HepG2 (cell line): ENCODE results near the gene OR2T2. TPM values are rescaled to one million over a fixed set of nuclear protein-coding genes. Genes with fewer than 3 reads are reported as not detected.
A peak's percentile ranks its signal among the peaks of the same experiment; 100 is the strongest.
"Not testable (repeated sequence)": the region's sequence is repeated elsewhere in the genome, so short reads cannot be mapped to it uniquely, and the experiment has no call there.

Source experiments
- ATAC-seq: fragments of 200-7000 bp; cut with Tn5 transposase; 3 replicates; pipeline ENCODE4 v1.9.1; 2020; ENCODE audit warnings: mild to moderate bottlenecking, moderate library complexity
- BruUV-seq: library from RNA; stranded (reverse); fragments of 400-500 nt; replicated peaks from 2 replicates; lab custom pipeline; 2021; lab: Mats Ljungman, UMichigan
- CTCF ChIA-PET: fragments of 300-600 bp; formaldehyde crosslinking; extraction: SDS; loops from one replicate; lab custom pipeline; 2021; ENCODE audit warnings: low total read pairs, inconsistent platforms, low intra/inter-chr PET ratio; lab: Yijun Ruan, JAX
- POLR2A ChIA-PET: fragments of 350-600 bp; sonication (Branson Sonifier 250); formaldehyde crosslinking; loops from one replicate; lab custom pipeline; 2020; ENCODE audit warnings: antibody characterized with exemption, inconsistent platforms; lab: Yijun Ruan, JAX
- DNase-seq: peaks from one replicate; pipeline ENCODE4 v3.0.0-alpha.2; 2015; ENCODE audit warnings: low spot score
- FAIRE-seq: peaks from 3 replicates; lab custom pipeline; 2011; peaks lifted over from hg19 to GRCh38; lab: Jason Lieb, UNC
- H2AFZ ChIP-seq: one replicate; pipeline ENCODE4 v1.6.1; 2011; ENCODE audit warnings: low read length, inconsistent platforms
- H3K27ac ChIP-seq: fragments of 300-600 bp; 3 replicates; pipeline ENCODE4 v1.8.0; 2011; ENCODE audit warnings: mixed run types, mild to moderate bottlenecking, mixed read lengths, low read length, inconsistent platforms; ENCODE audit not compliant: insufficient read depth; ENCODE audit errors: extremely low read length
- H3K27me3 ChIP-seq, 2 experiments: fragments of 200-600 bp in 1 of 2; 2 replicates in 1 of 2; 3 replicates in 1 of 2; pipeline versions ENCODE4 v1.6.0 to v1.8.0; 2011; ENCODE audit warnings: low read length in 2 of 2, mild to moderate bottlenecking in 2 of 2, moderate library complexity in 2 of 2, inconsistent platforms in 1 of 2; ENCODE audit not compliant: insufficient read depth in 2 of 2, control insufficient read depth in 1 of 2
- H3K36me3 ChIP-seq, 2 experiments: fragments of 200-600 bp in 1 of 2; replicated peaks in 1 of 2; 2 replicates in 1 of 2; 3 replicates in 1 of 2; pipeline versions ENCODE4 v1.5.1 to v1.8.0; 2011; ENCODE audit warnings: low read length in 2 of 2, inconsistent platforms in 1 of 2; ENCODE audit not compliant: insufficient read depth in 2 of 2, control insufficient read depth in 1 of 2
- H3K4me1 ChIP-seq: 2 replicates; pipeline ENCODE4 v1.5.1; 2012; ENCODE audit warnings: low read length, inconsistent platforms; ENCODE audit not compliant: insufficient read depth
- H3K4me2 ChIP-seq: 2 replicates; pipeline ENCODE4 v1.6.0; 2011; ENCODE audit warnings: low read depth, low read length, inconsistent platforms
- H3K4me3 ChIP-seq, 3 experiments: fragments of 200-600 bp in 1 of 3; sonication (generic), shearing (Covaris generic) in 1 of 3; replicated peaks in 1 of 3; 2 replicates each; pipeline ENCODE4 v1.5.1; 2011 to 2016; ENCODE audit warnings: low read length in 3 of 3, inconsistent platforms in 2 of 3, low read depth in 2 of 3, mild to moderate bottlenecking in 2 of 3, control low read depth in 1 of 3, mixed read lengths in 1 of 3; ENCODE audit not compliant: insufficient read depth in 1 of 3
- H3K79me2 ChIP-seq: one replicate; pipeline ENCODE4 v1.6.1; 2011; ENCODE audit warnings: low read length, inconsistent platforms; ENCODE audit not compliant: insufficient read depth
- H3K9ac ChIP-seq: 2 replicates; pipeline ENCODE4 v1.6.0; 2011; ENCODE audit warnings: mild to moderate bottlenecking, low read depth, low read length, inconsistent platforms; ENCODE audit not compliant: insufficient read depth
- H3K9me3 ChIP-seq: 2 replicates; pipeline ENCODE4 v1.5.1; 2012; ENCODE audit warnings: mild to moderate bottlenecking, low read length
- H4K20me1 ChIP-seq: 2 replicates; pipeline ENCODE4 v1.6.0; 2011; ENCODE audit warnings: inconsistent platforms, mild to moderate bottlenecking, low read length, moderate library complexity; ENCODE audit not compliant: insufficient read depth
- ARID2 ChIP-seq: sonication (generic); formaldehyde crosslinking; IDR thresholded peaks from 2 replicates; pipeline ENCODE4 v1.8.1; 2022; ENCODE audit warnings: mild to moderate bottlenecking, missing genetic modification reagents, borderline replicate concordance
- CBFB ChIP-seq: sonication (generic); formaldehyde crosslinking; IDR thresholded peaks from 2 replicates; pipeline ENCODE4 v1.4.0; 2020; ENCODE audit warnings: missing genetic modification reagents
- HDAC1 ChIP-seq: sonication (generic); formaldehyde crosslinking; IDR thresholded peaks from 2 replicates; pipeline ENCODE4 v1.5.1; 2020; ENCODE audit warnings: mild to moderate bottlenecking, missing genetic modification reagents
- MAFF ChIP-seq: IDR thresholded peaks from 2 replicates; pipeline ENCODE4 v1.6.1; 2011; ENCODE audit warnings: low read depth, low read length, improper control_type of control experiment
- MAFK ChIP-seq, 2 experiments: IDR thresholded peaks in 1 of 2; conservative IDR thresholded peaks in 1 of 2; 2 replicates each; pipeline ENCODE4 v1.6.1; 2011; ENCODE audit warnings: improper control_type of control experiment in 2 of 2, low read length in 2 of 2
- ZNF547 ChIP-seq: sonication (generic); formaldehyde crosslinking; IDR thresholded peaks from 2 replicates; pipeline ENCODE4 v1.5.1; 2020; ENCODE audit warnings: mild to moderate bottlenecking, missing genetic modification reagents
- WGBS: methylation state at CpG from one replicate; pipeline ENCODE4 v1.1.6; 2017; ENCODE audit warnings: low lambda C conversion rate; 5-methylcytosine and 5-hydroxymethylcytosine counted together
- in situ Hi-C: cut with HindIII; loops from 2 replicates; pipeline ENCODE4 v1.10.0; 2017; ENCODE audit warnings: low pct_unique_long_range_greater_than_20kb; ENCODE audit not compliant: extremely low pct_ligation_motif_present
- intact Hi-C: fragments of 100-400 bp; cut with micrococcal nuclease; formaldehyde crosslinking; loops from one replicate; pipeline ENCODE4 v1.10.0; 2022; ENCODE audit not compliant: unreplicated experiment
- polyA plus RNA-seq, 8 experiments: library from polyadenylated mRNA; depleted of rRNA in 3 of 8; stranded (reverse) in 7 of 8; unstranded in 1 of 8; fragments of >200 nt; fragmentation: Illumina TruSeq in 4 of 8; extraction: Trizol in 4 of 8; gene quantifications; 2 replicates each; pipeline versions ENCODE4 v1.2.1 to v1.2.3, GENCODE V29; 2011 to 2016; ENCODE audit warnings: low read depth in 4 of 8, missing spikeins in 1 of 8, mixed read lengths in 1 of 8; ENCODE audit not compliant: insufficient read depth in 1 of 8
- total RNA-seq, 5 experiments: library from RNA; depleted of rRNA; stranded (reverse); fragments of >200 nt; fragmentation: Illumina TruSeq; extraction: Trizol; gene quantifications; 2 replicates each; pipeline ENCODE4 v1.2.3, GENCODE V29; 2016; ENCODE audit warnings: low read depth in 1 of 5
- TF ChIP-seq, protein P1 (sequence below): sonication (generic); formaldehyde crosslinking; IDR thresholded peaks from 2 replicates; pipeline ENCODE4 v1.4.0; 2020; ENCODE audit warnings: missing genetic modification reagents
- TF ChIP-seq, protein P2 (sequence below): sonication (generic); formaldehyde crosslinking; IDR thresholded peaks from 2 replicates; pipeline ENCODE4 v1.4.0; 2020; ENCODE audit warnings: missing genetic modification reagents, borderline replicate concordance
- TF ChIP-seq, protein P3 (sequence below): sonication (generic); formaldehyde crosslinking; IDR thresholded peaks from 2 replicates; pipeline ENCODE4 v1.4.0; 2020; ENCODE audit warnings: missing genetic modification reagents

Gene OR2T2
- total and polyA plus RNA-seq, 2 of the 13 experiments (the other 11 are each of a cell fraction or from before 2014, with no cell fraction given): not detected

DNA sequence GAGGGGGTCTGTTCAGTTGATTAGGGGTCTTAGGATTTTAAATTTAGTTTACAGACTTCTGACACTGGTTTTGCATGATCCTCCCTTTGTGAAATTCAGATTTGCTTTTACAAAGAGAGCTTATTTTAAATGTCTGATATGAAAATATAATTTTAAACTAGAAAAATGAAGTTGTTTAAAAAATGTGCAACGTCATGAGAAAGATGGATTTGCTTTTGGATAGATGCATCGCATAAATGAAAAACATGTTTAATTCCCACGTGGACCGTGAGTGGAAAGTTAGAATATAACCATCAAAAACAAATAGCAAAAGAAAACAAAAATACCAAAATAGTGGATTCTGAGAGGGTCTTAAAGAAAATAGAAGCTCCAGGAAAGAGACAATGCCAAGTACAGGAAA, 25.7 kb downstream of the OR2T2 start:
- H3K4me2 ChIP-seq: no peak overlapping the region
- H4K20me1 ChIP-seq: no peaks in the 10 kb centered on the region
- no peak overlapping the region for H3K27ac ChIP-seq
- no peaks in the 10 kb centered on the region for H3K4me1 ChIP-seq
- ChIA-PET POLR2A (no interaction called here), CTCF (no interaction called here)
- DNase-seq: no peak
- 25% methylated on average over 4 of the region's 4 CpGs for WGBS
- H3K36me3 ChIP-seq: no peaks in the 10 kb centered on the region
- H3K4me3 ChIP-seq: no peak overlapping the region
- H3K79me2 ChIP-seq: no peaks in the 10 kb centered on the region
- no peak overlapping the region for H2AFZ ChIP-seq
- ATAC-seq: no peak
- intact Hi-C loops: no loop called here
- no peaks in the 10 kb centered on the region for H3K27me3 ChIP-seq
- FAIRE-seq: no peak
- TF ChIP-seq, protein P1, sequence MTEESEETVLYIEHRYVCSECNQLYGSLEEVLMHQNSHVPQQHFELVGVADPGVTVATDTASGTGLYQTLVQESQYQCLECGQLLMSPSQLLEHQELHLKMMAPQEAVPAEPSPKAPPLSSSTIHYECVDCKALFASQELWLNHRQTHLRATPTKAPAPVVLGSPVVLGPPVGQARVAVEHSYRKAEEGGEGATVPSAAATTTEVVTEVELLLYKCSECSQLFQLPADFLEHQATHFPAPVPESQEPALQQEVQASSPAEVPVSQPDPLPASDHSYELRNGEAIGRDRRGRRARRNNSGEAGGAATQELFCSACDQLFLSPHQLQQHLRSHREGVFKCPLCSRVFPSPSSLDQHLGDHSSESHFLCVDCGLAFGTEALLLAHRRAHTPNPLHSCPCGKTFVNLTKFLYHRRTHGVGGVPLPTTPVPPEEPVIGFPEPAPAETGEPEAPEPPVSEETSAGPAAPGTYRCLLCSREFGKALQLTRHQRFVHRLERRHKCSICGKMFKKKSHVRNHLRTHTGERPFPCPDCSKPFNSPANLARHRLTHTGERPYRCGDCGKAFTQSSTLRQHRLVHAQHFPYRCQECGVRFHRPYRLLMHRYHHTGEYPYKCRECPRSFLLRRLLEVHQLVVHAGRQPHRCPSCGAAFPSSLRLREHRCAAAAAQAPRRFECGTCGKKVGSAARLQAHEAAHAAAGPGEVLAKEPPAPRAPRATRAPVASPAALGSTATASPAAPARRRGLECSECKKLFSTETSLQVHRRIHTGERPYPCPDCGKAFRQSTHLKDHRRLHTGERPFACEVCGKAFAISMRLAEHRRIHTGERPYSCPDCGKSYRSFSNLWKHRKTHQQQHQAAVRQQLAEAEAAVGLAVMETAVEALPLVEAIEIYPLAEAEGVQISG (CRISPR knock-in tag): no peak
- TF ChIP-seq, protein P2, sequence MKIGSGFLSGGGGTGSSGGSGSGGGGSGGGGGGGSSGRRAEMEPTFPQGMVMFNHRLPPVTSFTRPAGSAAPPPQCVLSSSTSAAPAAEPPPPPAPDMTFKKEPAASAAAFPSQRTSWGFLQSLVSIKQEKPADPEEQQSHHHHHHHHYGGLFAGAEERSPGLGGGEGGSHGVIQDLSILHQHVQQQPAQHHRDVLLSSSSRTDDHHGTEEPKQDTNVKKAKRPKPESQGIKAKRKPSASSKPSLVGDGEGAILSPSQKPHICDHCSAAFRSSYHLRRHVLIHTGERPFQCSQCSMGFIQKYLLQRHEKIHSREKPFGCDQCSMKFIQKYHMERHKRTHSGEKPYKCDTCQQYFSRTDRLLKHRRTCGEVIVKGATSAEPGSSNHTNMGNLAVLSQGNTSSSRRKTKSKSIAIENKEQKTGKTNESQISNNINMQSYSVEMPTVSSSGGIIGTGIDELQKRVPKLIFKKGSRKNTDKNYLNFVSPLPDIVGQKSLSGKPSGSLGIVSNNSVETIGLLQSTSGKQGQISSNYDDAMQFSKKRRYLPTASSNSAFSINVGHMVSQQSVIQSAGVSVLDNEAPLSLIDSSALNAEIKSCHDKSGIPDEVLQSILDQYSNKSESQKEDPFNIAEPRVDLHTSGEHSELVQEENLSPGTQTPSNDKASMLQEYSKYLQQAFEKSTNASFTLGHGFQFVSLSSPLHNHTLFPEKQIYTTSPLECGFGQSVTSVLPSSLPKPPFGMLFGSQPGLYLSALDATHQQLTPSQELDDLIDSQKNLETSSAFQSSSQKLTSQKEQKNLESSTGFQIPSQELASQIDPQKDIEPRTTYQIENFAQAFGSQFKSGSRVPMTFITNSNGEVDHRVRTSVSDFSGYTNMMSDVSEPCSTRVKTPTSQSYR (CRISPR knock-in tag): no peak
- TF ChIP-seq HDAC1 (CRISPR knock-in tag) (no peak), ARID2 (no peak), MAFF (peak; percentile 43; the same call in 1 of the 2 replicates), CBFB (CRISPR knock-in tag) (no peak), MAFK (conservative IDR thresholded peaks at IDR 0.05 in 1 of 2, IDR thresholded peaks at IDR 0.05 in 1 of 2; ENCODE audit: low read length in 2 of 2) (peak; percentile 19 to 64; a peak in 2 of 4 replicates), ZNF547 (CRISPR knock-in tag) (no peak)
- TF ChIP-seq, protein P3, sequence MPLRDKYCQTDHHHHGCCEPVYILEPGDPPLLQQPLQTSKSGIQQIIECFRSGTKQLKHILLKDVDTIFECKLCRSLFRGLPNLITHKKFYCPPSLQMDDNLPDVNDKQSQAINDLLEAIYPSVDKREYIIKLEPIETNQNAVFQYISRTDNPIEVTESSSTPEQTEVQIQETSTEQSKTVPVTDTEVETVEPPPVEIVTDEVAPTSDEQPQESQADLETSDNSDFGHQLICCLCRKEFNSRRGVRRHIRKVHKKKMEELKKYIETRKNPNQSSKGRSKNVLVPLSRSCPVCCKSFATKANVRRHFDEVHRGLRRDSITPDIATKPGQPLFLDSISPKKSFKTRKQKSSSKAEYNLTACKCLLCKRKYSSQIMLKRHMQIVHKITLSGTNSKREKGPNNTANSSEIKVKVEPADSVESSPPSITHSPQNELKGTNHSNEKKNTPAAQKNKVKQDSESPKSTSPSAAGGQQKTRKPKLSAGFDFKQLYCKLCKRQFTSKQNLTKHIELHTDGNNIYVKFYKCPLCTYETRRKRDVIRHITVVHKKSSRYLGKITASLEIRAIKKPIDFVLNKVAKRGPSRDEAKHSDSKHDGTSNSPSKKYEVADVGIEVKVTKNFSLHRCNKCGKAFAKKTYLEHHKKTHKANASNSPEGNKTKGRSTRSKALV (CRISPR knock-in tag): no peak
- no peak overlapping the region for H3K9ac ChIP-seq
- BruUV-seq: no TSS peak
- no peaks in the 10 kb centered on the region; the same call in 1 of the 2 replicates for H3K9me3 ChIP-seq
- in situ Hi-C loops: no loop called here

DNA sequence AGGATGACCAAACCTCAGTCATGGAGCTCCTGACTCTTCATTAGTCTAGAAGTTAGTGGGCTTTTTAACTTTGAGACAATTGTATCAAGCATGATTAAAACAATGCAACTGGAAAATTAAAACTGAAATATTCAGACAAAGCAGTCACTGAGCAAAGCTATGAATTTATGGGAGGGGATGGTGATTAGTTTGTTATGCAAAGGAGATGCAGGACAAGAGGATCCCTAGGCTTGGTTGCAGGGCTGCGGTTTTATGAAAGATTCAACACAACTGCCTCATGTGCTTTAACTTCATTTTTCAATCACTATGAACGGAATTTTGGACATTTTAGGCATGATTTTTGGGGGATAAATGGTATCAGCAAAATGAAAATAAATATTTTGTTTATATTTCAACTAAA, 26.7 kb downstream of the OR2T2 start:
- in situ Hi-C loops: not testable (repeated sequence)

More for the DNA sequence above, 26.7 kb downstream of the OR2T2 start:
- 18% methylated on average over 2 of the region's 2 CpGs for whole genome bisulfite sequencing
- CTCF ChIA-PET, DNase-seq, H3K27ac ChIP-seq, H3K4me1 ChIP-seq, H3K79me2 ChIP-seq, BruUV-seq, H4K20me1 ChIP-seq, H3K4me2 ChIP-seq, intact Hi-C loops, H3K9me3 ChIP-seq, H3K9ac ChIP-seq, H3K27me3 ChIP-seq, FAIRE-seq, H3K4me3 ChIP-seq, H2AFZ ChIP-seq, H3K36me3 ChIP-seq, ATAC-seq, POLR2A ChIA-PET: not testable (repeated sequence)
